Stimulated activated CD8-positive, alpha-beta memory T cell treated with anti-CD3 and anti-CD28 coated beads, Interleukin-2, amount 100 ng/mL, for 1 hour (primary cell): Measurements from ENCODE around the gene MSTN.
"Not testable (repeated sequence)": the region's sequence is repeated elsewhere in the genome, so short reads cannot be mapped to it uniquely, and the experiment has no call there.

Experiments used
- DNase-seq, 2 donors: peaks; one replicate each; pipeline ENCODE4 v3.0.0-alpha.2; 2020; ENCODE audit warnings: low read depth in 2 of 2

MSTN gene

GRCh38 chr2:190063624-190064023 lies 1.1 kb upstream of the MSTN start:
- DNase-seq, result no peak

DNA sequence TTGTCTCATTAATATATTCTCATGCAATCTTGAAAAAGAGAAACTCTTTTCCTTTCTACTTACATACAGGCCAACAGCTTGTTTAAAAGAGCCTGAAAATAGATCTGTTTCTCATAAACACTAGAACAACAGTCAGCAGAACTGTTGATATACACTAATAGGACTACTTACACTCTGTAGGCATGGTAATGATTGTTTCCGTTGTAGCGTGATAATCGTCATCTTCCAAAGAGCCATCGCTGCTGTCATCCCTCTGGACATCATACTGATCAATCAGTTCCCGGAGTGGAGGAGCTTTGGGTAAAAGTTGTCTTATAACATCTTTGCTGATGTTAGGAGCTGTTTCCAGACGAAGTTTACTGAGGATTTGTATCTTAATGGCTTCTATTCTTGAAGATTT lies 476 bp downstream of the MSTN start:
- DNase-seq, result no peak

DNA sequence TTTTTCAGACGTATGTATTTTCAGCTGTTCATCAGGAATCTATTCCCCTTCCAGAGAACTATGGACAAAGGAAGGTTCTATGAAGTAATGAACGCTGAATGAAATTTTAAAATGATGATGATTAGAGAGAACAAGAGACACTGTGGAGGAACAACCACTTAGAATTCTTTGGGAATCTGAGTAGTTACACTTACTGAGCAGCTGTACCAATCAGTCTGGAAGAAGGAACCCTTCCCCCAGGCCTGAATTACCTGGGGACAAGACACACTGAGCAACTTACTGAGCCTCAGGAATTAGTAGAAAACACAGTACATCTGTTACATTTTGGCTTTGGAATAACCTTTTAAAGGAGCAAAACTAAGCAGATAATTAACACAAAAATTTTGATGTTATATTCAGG lies 1.9 kb downstream of the MSTN start:
- no peak for DNase-seq

GRCh38 chr2:190060019-190060418 lies 2.5 kb downstream of the MSTN start:
- no peak for DNase-seq

- DNase-seq, result no peak
These were observed 9.1 kb downstream of the MSTN start for GRCh38 chr2:190053426-190053825.

DNA sequence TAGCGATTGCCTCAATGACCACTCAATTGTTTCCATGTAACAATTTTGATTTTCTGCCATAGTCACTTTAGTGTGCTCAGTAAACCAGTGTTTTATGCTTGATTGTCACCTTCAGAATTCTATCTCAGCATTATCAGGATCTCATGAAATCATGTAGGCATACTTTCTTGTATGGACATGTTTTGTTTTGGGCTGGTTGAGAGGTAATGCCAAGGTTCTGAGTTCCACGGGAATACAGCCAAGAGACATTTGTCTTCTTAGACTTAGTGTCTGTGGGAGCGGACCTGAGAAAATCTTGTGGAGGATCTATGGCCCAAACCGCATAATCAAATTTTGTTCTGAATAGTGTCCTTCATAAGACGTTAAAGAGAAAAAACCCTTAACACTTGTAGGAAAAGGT lies 10.2 kb downstream of the MSTN start:
- no peak for DNase-seq

GRCh38 chr2:190051223-190051622 lies 11.3 kb downstream of the MSTN start:
- no peak for DNase-seq

DNA sequence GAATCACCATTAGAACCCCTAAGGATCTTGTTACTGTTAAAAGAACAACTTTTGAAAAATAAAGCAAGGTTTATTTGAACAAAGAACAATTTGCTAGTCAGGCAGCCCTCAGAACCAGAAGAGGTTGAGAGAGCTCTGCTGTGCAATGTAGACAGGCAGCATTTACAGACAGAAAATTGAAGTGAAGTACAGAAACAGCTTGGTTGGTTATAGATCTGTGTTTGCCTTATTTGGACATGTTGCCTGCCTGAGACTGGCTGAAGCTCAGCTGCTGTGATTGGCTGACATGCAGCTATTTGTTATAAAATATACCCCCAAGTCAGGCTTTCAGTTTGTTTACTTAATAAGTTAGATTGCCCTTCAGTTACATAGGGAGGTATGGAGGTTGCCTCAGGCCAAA lies 12.5 kb downstream of the MSTN start:
- DNase-seq, result no peak

DNA sequence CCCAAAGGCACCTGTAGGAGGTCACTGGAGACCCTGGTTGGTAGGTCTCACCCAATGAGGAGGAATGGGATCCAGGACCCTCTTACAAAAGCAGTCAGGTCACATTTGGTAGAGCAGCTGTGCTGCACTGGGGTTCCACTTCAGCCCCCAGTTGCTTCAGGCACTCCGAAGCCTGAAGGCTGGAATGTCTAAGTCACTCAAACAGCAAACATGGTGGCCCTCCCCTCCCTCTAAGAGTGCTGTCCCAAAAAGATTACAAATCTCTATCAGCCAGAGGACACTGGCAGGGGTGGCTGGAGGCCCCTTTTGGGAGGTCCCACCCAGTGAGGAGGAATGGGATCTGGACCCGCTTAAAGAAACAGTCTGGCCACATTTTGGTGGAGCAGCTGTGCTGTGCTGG lies 17.7 kb downstream of the MSTN start:
- no peak for DNase-seq

GRCh38 chr2:190043441-190043840 lies 19.1 kb downstream of the MSTN start:
- DNase-seq, result no peak

- no peak for DNase-seq
These were observed 26.5 kb downstream of the MSTN start for GRCh38 chr2:190036071-190036470.

GRCh38 chr2:190034417-190034816 lies 28.1 kb downstream of the MSTN start:
- not testable (repeated sequence) for DNase-seq

DNA sequence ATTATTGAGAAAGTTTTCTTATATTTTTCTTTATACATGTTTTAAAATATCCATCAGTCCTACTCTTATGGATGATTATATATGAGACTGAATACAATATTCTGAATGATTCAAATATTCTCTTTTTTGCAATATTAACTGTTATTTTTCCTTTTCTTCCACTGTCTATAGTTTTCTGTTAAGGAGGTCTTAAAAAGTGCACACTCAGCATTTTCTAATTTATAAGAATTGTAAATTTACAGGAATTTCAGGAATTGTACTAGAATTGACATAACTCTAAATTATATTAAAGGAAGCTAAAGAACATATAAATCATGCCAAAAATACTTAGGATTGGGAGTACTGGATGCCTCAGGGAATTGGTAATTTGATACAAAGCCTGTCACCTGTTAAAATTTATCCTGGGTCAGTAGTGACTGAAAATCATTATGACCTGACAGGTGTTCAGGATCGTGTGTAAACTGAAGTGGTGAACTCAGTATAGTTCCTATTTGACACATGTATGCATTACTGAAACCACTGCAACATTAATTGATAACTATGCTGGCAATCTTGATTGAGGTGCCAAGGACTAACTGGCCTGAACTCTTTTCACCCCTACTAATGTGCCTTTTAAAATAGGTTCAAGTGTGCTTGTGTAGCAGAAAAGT lies 30.4 kb downstream of the MSTN start:
- no peak for DNase-seq

DNA sequence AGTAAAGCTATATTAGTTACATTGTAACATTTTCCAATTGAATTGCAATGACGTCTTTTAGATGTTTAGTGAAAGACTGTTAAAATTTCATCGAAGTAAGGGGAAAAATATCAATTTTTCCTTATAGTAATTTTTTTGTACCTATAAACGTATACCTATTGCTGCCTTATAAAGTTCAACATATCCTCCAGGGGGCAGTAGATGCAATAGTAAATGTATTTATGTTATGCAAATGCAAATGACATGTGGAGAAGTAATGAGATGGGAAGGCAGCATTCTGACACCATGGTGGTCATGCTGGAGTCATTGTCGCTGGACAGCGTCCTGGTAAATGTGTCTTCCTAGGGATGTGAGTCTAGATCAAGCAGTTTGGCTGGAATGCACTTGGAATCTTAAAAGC lies 38.7 kb downstream of the MSTN start:
- DNase-seq, result no peak

GRCh38 chr2:190020720-190021119 lies 41.8 kb downstream of the MSTN start:
- DNase-seq, result no peak

- DNase-seq, result no peak
These were observed 44.7 kb downstream of the MSTN start for GRCh38 chr2:190017837-190018236.

GRCh38 chr2:190015969-190016368 lies 46.6 kb downstream of the MSTN start:
- DNase-seq, result not testable (repeated sequence)
